Colonic mucosa (tissue), 4 donors: Measurements from ENCODE around the gene TANGO6. TPM values are rescaled to one million over a fixed set of nuclear protein-coding genes. Genes with fewer than 3 reads are reported as not detected.
"Not testable (repeated sequence)": the region's sequence is repeated elsewhere in the genome, so short reads cannot be mapped to it uniquely, and the experiment has no call there.

ENCODE experiments used
- DNase-seq: peaks from one replicate; pipeline ENCODE4 v3.0.0-alpha.2; 2020
- H3K27ac ChIP-seq: fragments of 200-600 bp; one replicate; pipeline ENCODE4 v1.8.0; 2021
- H3K27me3 ChIP-seq: fragments of 200-600 bp; one replicate; pipeline ENCODE4 v1.8.0; 2021
- H3K36me3 ChIP-seq: fragments of 200-600 bp; one replicate; pipeline ENCODE4 v1.8.0; 2021
- H3K4me1 ChIP-seq: fragments of 200-600 bp; one replicate; pipeline ENCODE4 v1.8.0; 2021; ENCODE audit warnings: mild to moderate bottlenecking
- H3K4me3 ChIP-seq: fragments of 200-600 bp; one replicate; pipeline ENCODE4 v1.8.0; 2021
- H3K9ac ChIP-seq, 2 donors: one replicate each; pipeline ENCODE4 v1.7.0; 2013; ENCODE audit warnings: control low read depth in 2 of 2, low read depth in 2 of 2, low read length in 2 of 2
- H3K9me3 ChIP-seq: fragments of 200-600 bp; one replicate; pipeline ENCODE4 v1.8.0; 2021
- CTCF ChIP-seq: fragments of 200-600 bp; IDR thresholded peaks from one replicate; pipeline ENCODE4 v1.8.0; 2022; ENCODE audit warnings: antibody characterized with exemption, mild to moderate bottlenecking
- intact Hi-C: fragments of 100-400 bp; cut with DNase I; formaldehyde crosslinking; loops from one replicate; pipeline ENCODE4 v1.14.1; 2022
- total RNA-seq, 2 donors: library from RNA; stranded (reverse); fragmentation: NEBNext Ultra II Directional in 1 of 2; extraction: Animal tissue kit (Norgen Biotek cat#: 25700) in 1 of 2; gene quantifications; one replicate each; pipeline ENCODE4 v1.2.1, GENCODE V29; 2021
- donor health status: healthy.
- donor health status: DM: no; HTN: no; CAD: no.
- donor health status: DM: no; HTN: no; CAD: no.

TANGO6 gene
- total RNA-seq, 2 donors from 2014 or later: 6.6 to 10.1 TPM

GRCh38 chr16:68981971-68982370 lies 138.6 kb downstream of the TANGO6 start:
- H3K27ac ChIP-seq: no peak overlapping the region
- intact Hi-C loops: no loop called here
- H3K27me3 ChIP-seq: no peaks in the 10 kb centered on the region
- DNase-seq: no peak
- H3K4me1 ChIP-seq: no peaks in the 10 kb centered on the region
- no peaks in the 10 kb centered on the region for H3K36me3 ChIP-seq
- H3K9ac ChIP-seq: no peak overlapping the region
- no peak overlapping the region for H3K4me3 ChIP-seq
- H3K9me3 ChIP-seq: no peaks in the 10 kb centered on the region
- no peak for TF ChIP-seq CTCF

- Histone ChIP-seq H3K27ac (no peak overlapping the region), H3K4me3 (no peak overlapping the region), H3K27me3 (no peaks in the 10 kb centered on the region), H3K9ac (no peak overlapping the region), H3K36me3 (no peaks in the 10 kb centered on the region), H3K9me3 (no peaks in the 10 kb centered on the region), H3K4me1 (no peaks in the 10 kb centered on the region)
- no peak for TF ChIP-seq CTCF
- no peak for DNase-seq
- intact Hi-C loops: no loop called here
Observed at GRCh38 chr16:68984467-68984866, 141.1 kb downstream of the TANGO6 start.

- DNase-seq: no peak
- H3K9ac ChIP-seq: no peak overlapping the region
Observed at GRCh38 chr16:68985268-68985667, 141.9 kb downstream of the TANGO6 start.

GRCh38 chr16:68985855-68986254 lies 142.5 kb downstream of the TANGO6 start:
- intact Hi-C loops: no loop called here
- Histone ChIP-seq H3K27ac (no peak overlapping the region), H3K36me3 (no peaks in the 10 kb centered on the region), H3K9ac (no peak overlapping the region), H3K4me1 (no peaks in the 10 kb centered on the region), H3K4me3 (no peak overlapping the region), H3K9me3 (no peaks in the 10 kb centered on the region), H3K27me3 (no peaks in the 10 kb centered on the region)
- no peak for TF ChIP-seq CTCF
- DNase-seq: no peak

More at GRCh38 chr16:68985268-68985667, 141.9 kb downstream of the TANGO6 start:
- intact Hi-C loops: no loop called here
- H3K4me3 ChIP-seq: no peak overlapping the region
- no peaks in the 10 kb centered on the region for H3K9me3 ChIP-seq
- no peak for TF ChIP-seq CTCF
- H3K36me3 ChIP-seq: no peaks in the 10 kb centered on the region
- no peak overlapping the region for H3K27ac ChIP-seq
- H3K4me1 ChIP-seq: no peaks in the 10 kb centered on the region
- H3K27me3 ChIP-seq: no peaks in the 10 kb centered on the region

GRCh38 chr16:68987734-68988457 lies 144.6 kb downstream of the TANGO6 start:
- no peak for TF ChIP-seq CTCF
- Histone ChIP-seq H3K9ac (no peak overlapping the region), H3K9me3 (no peaks in the 10 kb centered on the region), H3K4me1 (no peaks in the 10 kb centered on the region), H3K27ac (no peak overlapping the region), H3K4me3 (no peak overlapping the region), H3K27me3 (no peaks in the 10 kb centered on the region), H3K36me3 (no peaks in the 10 kb centered on the region)
- intact Hi-C loops: no loop called here
- no peak for DNase-seq

GRCh38 chr16:68990172-68990845 lies 147.0 kb downstream of the TANGO6 start:
- H3K4me3 ChIP-seq, H3K9ac ChIP-seq, H3K27ac ChIP-seq, H3K36me3 ChIP-seq, H3K9me3 ChIP-seq, DNase-seq, H3K4me1 ChIP-seq, H3K27me3 ChIP-seq: not testable (repeated sequence)
- intact Hi-C loops: loop anchor here (10.0 kb wide), 1 partner anchor 114 kb away; the partner anchor contains the start of gene HAS3
